ENCODE measurements around the gene GLCCI1.
"Not testable (repeated sequence)": the region's sequence is repeated elsewhere in the genome, so short reads cannot be mapped to it uniquely, and the experiment has no call there.

GLCCI1 gene

GRCh38 chr7:7990441-7990761 is 21.8 kb downstream of the GLCCI1 start:
- no peak for DNase-seq

DNA sequence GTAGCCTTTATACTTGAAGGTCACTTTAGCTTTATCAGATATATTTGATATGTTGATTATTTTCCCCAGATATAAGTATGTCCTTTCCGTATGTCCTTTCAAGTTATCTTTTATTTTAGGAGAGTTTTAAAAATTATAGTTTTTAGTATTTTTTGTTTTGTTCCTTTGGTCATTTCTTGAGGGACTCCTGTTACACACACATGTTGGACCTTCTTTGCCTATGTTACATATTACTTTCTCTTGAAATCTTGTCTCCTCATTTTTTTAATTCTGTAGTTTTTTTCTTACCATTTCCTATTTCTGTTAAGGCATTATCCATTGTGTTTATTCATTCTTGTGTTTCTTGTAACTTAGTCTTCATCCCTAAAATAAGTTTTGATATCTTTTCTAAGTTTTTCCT is 23.9 kb downstream of the GLCCI1 start:
- no peak for DNase-seq

DNA sequence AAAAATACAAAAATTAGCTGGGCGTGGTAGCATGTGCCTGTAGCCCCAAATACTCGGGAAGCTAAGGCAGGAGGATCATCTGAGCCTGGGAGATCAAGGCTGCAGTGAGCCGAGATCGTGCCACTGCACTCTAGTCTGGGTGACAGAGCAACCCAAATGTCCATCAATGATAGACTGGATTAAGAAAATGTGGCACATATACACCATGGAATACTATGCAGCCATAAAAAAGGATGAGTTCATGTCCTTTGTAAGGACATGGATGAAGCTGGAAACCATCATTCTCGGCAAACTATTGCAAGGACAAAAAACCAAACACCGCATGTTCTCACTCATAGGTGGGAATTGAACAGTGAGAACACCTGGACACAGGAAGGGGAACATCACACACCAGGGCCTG is 26.8 kb downstream of the GLCCI1 start:
- not testable (repeated sequence) for DNase-seq

DNA sequence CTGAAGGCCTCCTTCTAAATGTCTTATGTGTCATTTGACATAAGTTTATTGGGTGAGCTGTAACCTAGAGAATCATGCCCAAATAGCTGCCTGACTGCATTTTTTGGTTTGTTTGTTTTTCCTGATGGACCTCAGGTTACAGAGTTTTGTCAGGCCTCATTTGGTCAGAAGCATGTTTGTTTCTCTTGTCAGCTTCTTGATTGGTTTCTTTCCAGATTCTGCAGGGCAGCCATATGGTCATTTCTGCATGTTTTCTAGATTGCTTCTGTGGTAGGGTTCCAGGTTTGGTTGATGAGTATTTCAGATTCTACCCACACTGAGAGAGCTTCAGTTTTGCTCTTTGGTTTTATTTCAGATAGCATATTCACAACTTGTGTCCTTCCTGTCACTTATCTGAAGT is 28.0 kb downstream of the GLCCI1 start:
- no peak for DNase-seq

DNA sequence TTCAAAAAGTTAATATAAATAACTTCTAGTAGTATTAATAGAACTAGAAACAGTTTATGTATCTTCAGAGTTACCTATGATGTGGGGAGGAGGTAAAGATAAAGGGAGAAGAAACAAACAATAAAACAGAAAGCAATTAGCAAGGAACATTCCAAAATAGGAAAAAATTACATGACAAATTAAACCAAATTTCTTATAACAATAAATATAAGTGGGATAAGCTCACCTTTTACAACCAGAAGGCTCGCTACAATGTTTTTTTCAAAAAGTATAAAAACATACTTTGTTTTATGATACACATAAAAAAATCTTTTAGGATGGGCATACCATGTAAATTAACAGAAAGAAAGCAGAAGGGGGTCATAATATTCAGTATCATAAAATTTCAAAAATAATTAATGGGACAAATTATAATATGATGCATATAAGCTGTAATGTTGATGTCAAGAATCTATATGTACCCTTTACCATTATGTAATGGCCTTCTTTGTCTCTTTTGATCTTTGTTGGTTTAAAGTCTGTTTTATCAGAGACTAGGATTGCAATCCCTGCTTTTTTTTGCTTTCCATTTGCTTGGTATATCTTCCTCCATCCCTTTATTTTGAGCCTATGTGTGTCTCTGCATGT is 31.8 kb downstream of the GLCCI1 start:
- DNase-seq: no peak

- DNase-seq: no peak
Observed at GRCh38 chr7:8003077-8003476, 34.5 kb downstream of the GLCCI1 start.

GRCh38 chr7:8005279-8005678 is 36.7 kb downstream of the GLCCI1 start:
- DNase-seq: no peak

GRCh38 chr7:8014399-8014798 is 45.8 kb downstream of the GLCCI1 start:
- DNase-seq: no peak

- no peak for DNase-seq
Observed at GRCh38 chr7:8015100-8015745, 46.6 kb downstream of the GLCCI1 start.

GRCh38 chr7:8015746-8016120 is 47.1 kb downstream of the GLCCI1 start:
- DNase-seq: no peak

DNA sequence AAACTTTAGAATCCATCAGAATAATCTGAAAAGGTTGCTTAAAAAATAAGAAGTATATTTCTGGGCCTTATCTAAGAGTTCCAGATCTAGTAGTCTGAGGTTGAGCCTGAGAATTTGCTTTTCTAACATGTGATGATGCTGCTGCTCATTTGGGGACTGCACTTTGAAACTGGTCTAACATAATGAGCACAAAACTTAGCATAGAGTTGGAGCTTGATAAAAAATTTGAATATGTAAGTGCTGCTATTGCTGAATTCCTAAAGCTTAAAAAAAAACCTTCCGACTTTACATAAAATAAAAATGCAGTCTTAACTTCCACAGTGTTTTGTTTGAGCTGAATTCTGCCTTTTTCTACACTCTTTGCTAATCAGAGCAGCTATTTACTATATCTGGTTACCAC is 48.8 kb downstream of the GLCCI1 start:
- DNase-seq: no peak

DNA sequence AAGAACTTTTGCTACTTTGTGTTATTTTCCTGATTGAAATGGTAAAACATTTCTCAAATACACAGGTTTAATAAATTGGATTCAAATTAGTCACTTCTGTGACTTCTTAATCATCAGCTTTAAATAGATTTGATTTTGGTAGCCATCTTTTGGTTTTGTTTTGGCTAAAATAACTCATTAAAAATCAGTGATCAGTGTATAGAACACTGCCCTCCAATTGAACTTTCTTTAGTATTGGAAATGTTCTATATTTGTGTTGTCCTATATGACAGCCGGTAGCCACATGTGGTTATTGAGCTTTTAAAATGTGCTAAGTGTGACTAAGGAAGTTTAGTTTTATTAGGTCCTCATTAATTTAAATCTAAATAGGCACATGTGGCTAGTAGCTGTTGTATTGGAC is 50.4 kb downstream of the GLCCI1 start:
- no peak for DNase-seq

- no peak for DNase-seq
Observed at GRCh38 chr7:8022628-8023027, 54.0 kb downstream of the GLCCI1 start.

GRCh38 chr7:8035192-8035591 is 66.6 kb downstream of the GLCCI1 start:
- no peak for DNase-seq

DNA sequence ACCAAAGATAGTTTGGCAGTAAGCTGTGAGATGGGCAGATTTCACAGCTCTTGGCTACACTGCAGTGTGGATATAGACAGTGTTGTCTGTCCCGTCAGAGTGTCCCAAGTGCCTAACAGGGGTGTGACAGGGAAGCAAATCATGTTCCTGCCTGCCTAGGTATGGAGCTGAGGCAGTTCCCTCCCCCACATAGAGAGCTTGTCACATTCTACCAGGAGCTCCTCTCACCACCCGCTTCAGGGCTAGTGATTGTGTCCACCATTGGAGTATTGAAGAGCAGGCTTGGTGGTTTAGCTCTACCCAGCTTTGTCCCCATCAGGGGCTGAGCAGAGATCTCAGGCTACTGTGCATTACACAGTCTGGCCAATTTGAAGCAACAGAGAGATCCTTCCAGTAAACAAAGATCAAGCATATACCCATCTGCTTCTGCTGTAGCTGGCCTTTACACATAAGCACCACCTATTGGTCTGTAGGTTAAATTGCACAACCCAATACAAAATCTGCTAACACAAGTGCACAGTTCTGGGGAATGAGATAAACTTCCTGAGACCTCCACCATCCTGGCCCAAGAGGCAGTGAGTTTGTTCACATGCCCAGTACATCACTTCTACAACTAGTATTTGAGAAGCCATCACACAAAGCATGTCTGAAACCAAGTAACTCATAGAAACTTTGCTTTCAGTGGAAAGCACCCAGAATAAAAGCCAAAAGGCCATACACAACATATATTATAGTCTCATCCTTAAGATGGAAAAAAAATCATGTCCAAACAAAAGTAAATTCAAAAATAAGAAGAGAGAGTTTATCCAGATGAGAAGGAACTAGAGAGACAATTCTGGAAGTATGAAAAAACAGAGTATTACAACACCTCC is 67.3 kb downstream of the GLCCI1 start:
- peak; percentile 24 for DNase-seq

GRCh38 chr7:8037151-8037550 is 68.6 kb downstream of the GLCCI1 start:
- DNase-seq: peak; percentile 11

GRCh38 chr7:8040768-8041369 is 72.3 kb downstream of the GLCCI1 start:
- no peak for DNase-seq

GRCh38 chr7:8042796-8043535 is 74.4 kb downstream of the GLCCI1 start:
- DNase-seq: peak; percentile 63

- no peak for DNase-seq
Observed at GRCh38 chr7:8044761-8045430, 76.3 kb downstream of the GLCCI1 start.

- DNase-seq: not testable (repeated sequence)
Observed at GRCh38 chr7:8048067-8048466, 79.5 kb downstream of the GLCCI1 start.

GRCh38 chr7:8051373-8051772 is 82.8 kb downstream of the GLCCI1 start:
- no peak for DNase-seq

DNA sequence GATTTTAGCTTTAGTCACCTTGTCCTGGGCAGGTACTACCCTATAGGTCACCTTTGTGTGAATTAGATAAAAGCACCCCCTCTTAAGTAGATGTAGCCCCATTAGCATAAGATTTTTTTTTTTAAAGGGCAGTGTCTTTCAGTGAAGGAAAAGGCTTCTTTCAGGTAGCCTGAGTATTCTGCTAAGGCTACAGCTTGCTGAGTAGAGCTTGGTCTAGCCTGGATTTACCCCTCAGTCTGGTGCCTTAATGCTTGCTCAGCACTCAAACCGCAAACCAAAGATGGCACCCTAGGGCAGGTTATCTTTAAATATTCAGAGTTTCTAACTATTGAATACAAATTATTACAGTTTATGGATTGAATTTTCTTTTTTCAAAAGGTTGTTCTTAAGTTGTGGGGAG is 83.4 kb downstream of the GLCCI1 start:
- DNase-seq: no peak

GRCh38 chr7:8052824-8053223 is 84.2 kb downstream of the GLCCI1 start:
- DNase-seq: no peak
